ENCODE measurements around the gene STAT5B. TPM values are rescaled to one million over a fixed set of nuclear protein-coding genes. Genes with fewer than 3 reads are reported as not detected.

Gene STAT5B
- total and polyA plus RNA-seq, 9 of the 15 experiments (the other 6 are each of a cell fraction or from before 2014, with no cell fraction given) = 20.8 to 176 (median 92.4) TPM

DNA sequence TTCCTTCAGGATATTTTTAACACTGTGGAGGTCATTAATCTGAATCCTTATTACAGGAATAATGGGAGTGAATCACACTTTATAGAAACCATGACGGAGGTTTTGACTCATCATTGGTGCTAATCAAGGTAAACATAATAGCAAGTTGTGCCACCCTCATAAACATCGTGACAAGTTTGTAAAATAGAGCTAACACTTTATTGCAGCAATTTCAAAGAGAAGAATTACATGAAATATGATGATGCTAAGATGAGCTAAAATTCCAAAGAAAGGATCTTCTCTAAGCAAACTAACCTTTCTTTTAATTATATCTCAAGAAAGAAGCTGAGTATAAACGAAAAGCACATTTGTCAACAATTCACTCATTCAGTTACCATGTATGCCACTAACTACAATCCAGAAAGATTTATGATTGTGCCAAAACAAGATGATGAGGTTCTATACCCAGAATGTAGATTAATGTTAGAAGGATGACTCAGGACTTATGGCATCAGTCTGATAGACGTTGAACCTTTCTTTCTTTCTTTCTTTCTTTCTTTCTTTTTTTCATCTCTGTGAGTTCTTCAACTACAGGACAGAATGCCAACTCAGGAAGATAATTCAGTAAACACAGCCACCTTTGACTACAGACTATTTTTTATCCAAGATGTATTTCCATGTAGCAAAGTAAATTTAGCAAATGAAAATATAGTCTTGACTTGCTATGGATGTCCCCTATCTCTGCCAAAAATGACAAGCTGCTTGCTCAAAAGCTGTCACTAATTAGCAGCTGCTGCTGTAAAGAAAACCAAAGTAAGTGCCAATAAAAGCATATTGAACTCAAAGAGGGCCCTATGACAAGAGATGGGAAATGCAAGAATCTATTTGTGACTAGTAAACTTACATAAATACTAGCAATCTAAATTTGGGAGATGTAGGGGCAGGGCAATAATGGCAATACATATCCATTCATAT is 23.3 kb downstream of the STAT5B start (continued):
- TF ChIP-seq, protein P1, sequence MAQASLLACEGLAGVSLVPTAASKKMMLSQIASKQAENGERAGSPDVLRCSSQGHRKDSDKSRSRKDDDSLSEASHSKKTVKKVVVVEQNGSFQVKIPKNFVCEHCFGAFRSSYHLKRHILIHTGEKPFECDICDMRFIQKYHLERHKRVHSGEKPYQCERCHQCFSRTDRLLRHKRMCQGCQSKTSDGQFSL (CRISPR knock-in tag; IDR thresholded peaks at IDR 0.05) = no peak
- TF ChIP-seq, protein P1 (tag; IDR thresholded peaks at IDR 0.05) = no peak
- TF ChIP-seq FIP1L1 (IDR thresholded peaks at IDR 0.05; ENCODE audit: low read depth, low read length, poor library complexity, severe bottlenecking) = no peak
- TF ChIP-seq POLR3A (IDR thresholded peaks at IDR 0.05; ENCODE audit: borderline replicate concordance, extremely low read depth, insufficient read depth, insufficient read length) = no peak
- no peak for TF ChIP-seq SP1 (CRISPR knock-in tag; IDR thresholded peaks at IDR 0.05)
- no peak for TF ChIP-seq ZNF551 (CRISPR knock-in tag; IDR thresholded peaks at IDR 0.05)
- no peak for TF ChIP-seq KDM5B (IDR thresholded peaks at IDR 0.05; ENCODE audit: insufficient replicate concordance, low read depth, low read length)
- TF ChIP-seq HCFC1 (IDR thresholded peaks at IDR 0.05; ENCODE audit: low read depth, low read length) = no peak
- no peak for TF ChIP-seq IRF2 (CRISPR knock-in tag; IDR thresholded peaks at IDR 0.05)
- TF ChIP-seq, protein P2, sequence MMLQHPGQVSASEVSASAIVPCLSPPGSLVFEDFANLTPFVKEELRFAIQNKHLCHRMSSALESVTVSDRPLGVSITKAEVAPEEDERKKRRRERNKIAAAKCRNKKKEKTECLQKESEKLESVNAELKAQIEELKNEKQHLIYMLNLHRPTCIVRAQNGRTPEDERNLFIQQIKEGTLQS (IDR thresholded peaks at IDR 0.05) = peak; percentile 50; the same call in 1 of the 2 replicates
- TF ChIP-seq, protein P2 (CRISPR knock-in tag; conservative IDR thresholded peaks at IDR 0.05) = no peak
- TF ChIP-seq, protein P3, sequence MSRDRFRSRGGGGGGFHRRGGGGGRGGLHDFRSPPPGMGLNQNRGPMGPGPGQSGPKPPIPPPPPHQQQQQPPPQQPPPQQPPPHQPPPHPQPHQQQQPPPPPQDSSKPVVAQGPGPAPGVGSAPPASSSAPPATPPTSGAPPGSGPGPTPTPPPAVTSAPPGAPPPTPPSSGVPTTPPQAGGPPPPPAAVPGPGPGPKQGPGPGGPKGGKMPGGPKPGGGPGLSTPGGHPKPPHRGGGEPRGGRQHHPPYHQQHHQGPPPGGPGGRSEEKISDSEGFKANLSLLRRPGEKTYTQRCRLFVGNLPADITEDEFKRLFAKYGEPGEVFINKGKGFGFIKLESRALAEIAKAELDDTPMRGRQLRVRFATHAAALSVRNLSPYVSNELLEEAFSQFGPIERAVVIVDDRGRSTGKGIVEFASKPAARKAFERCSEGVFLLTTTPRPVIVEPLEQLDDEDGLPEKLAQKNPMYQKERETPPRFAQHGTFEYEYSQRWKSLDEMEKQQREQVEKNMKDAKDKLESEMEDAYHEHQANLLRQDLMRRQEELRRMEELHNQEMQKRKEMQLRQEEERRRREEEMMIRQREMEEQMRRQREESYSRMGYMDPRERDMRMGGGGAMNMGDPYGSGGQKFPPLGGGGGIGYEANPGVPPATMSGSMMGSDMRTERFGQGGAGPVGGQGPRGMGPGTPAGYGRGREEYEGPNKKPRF (IDR thresholded peaks at IDR 0.05; ENCODE audit: low read depth, low read length) = no peak
- 0 out of 2 replicates have a peak, but pooled peaks have one; percentile 37 for TF ChIP-seq NFE2L1 (tag; IDR thresholded peaks at IDR 0.05; ENCODE audit: borderline replicate concordance, low read depth)
- TF ChIP-seq MBD2 (IDR thresholded peaks at IDR 0.05; ENCODE audit: borderline replicate concordance, low read depth) = no peak
- TF ChIP-seq DPF2 (IDR thresholded peaks at IDR 0.05) = peak; percentile 36; the same call in 1 of the 2 replicates
- no peak for TF ChIP-seq NCOA2 (IDR thresholded peaks at IDR 0.05; ENCODE audit: partially characterized antibody in 2 of 2)
- TF ChIP-seq ZNF3 (CRISPR knock-in tag; IDR thresholded peaks at IDR 0.05) = no peak
- TF ChIP-seq KLF10 (CRISPR knock-in tag; IDR thresholded peaks at IDR 0.05) = no peak
- TF ChIP-seq RBM34 (IDR thresholded peaks at IDR 0.05; ENCODE audit: borderline replicate concordance, insufficient read depth, low read length) = no peak

Measured in K562 (cell line).